Kidney (tissue), 14 donors: Measurements from ENCODE around the gene AHSG. TPM values are rescaled to one million over a fixed set of nuclear protein-coding genes. Genes with fewer than 3 reads are reported as not detected.
"Not testable (repeated sequence)": the region's sequence is repeated elsewhere in the genome, so short reads cannot be mapped to it uniquely, and the experiment has no call there.

Experiments
- DNase-seq, 5 donors: peaks; one replicate each; pipeline ENCODE4 v3.0.0-alpha.2; 2013 to 2020
- FAIRE-seq: peaks from 2 replicates; lab custom pipeline; 2012; peaks lifted over from hg19 to GRCh38; lab: Jason Lieb, UNC
- H3K27ac ChIP-seq, 2 donors: one replicate each; pipeline ENCODE4 v1.7.0; 2013; ENCODE audit warnings: low read depth in 2 of 2, low read length in 2 of 2, inconsistent platforms in 1 of 2
- H3K27me3 ChIP-seq: one replicate; pipeline ENCODE4 v1.7.1; 2013; ENCODE audit warnings: low read length, inconsistent platforms; ENCODE audit not compliant: control insufficient read depth, insufficient read depth
- H3K36me3 ChIP-seq, 3 donors: one replicate each; pipeline versions ENCODE4 v1.7.0 to v1.7.1; 2013; ENCODE audit warnings: low read length in 3 of 3, control low read depth in 1 of 3, inconsistent platforms in 1 of 3; ENCODE audit not compliant: insufficient read depth in 3 of 3, control insufficient read depth in 2 of 3
- H3K4me1 ChIP-seq, 3 donors: one replicate each; pipeline versions ENCODE4 v1.7.0 to v1.7.1; 2013; ENCODE audit warnings: low read length in 3 of 3, inconsistent platforms in 1 of 3, low read depth in 1 of 3; ENCODE audit not compliant: control insufficient read depth in 2 of 3, insufficient read depth in 2 of 3
- H3K4me3 ChIP-seq, 3 donors: one replicate each; pipeline versions ENCODE4 v1.7.0 to v1.8.1; 2013; ENCODE audit warnings: low read length in 3 of 3, control low read depth in 1 of 3, inconsistent platforms in 1 of 3
- H3K9ac ChIP-seq, 3 donors: one replicate each; pipeline versions ENCODE4 v1.7.0 to v1.7.1; 2013; ENCODE audit warnings: low read length in 3 of 3, control low read depth in 1 of 3, inconsistent platforms in 1 of 3
- H3K9me3 ChIP-seq, 3 donors: one replicate each; pipeline versions ENCODE4 v1.7.0 to v1.7.1; 2013; ENCODE audit warnings: low read length in 3 of 3, control low read depth in 1 of 3, inconsistent platforms in 1 of 3; ENCODE audit not compliant: control insufficient read depth in 2 of 3, insufficient read depth in 1 of 3
- CTCF ChIP-seq: IDR thresholded peaks from 3 replicates; pipeline ENCODE4 v1.5.1; 2012; ENCODE audit warnings: mild to moderate bottlenecking, moderate library complexity, borderline replicate concordance; ENCODE audit not compliant: insufficient read depth; ENCODE audit errors: extremely low read depth
- intact Hi-C: fragments of 100-400 bp; cut with DNase I; formaldehyde crosslinking; loops from one replicate; pipeline ENCODE4 v1.11.1; 2022
- polyA plus RNA-seq: library from polyadenylated mRNA; stranded (reverse); fragments of 350-450 nt; fragmentation: Illumina TruSeq; extraction: RNeasy Lipid Tissue Mini Kit (QIAGEN cat#74804); gene quantifications from one replicate; pipeline ENCODE4 v1.2.3, GENCODE V29; 2014; ENCODE audit warnings: low read depth, low replicate concordance; ENCODE audit not compliant: insufficient read depth
- total RNA-seq: library from RNA; stranded (reverse); fragmentation: NEBNext Ultra II Directional; extraction: Animal tissue kit (Norgen Biotek cat#: 25700); gene quantifications from one replicate; pipeline ENCODE4 v1.2.1, GENCODE V29; 2021
- donor health status: control.
- donor health status: control.
- donor health status: control.
- donor health status: control.
- donor health status: control.
- donor health status: DM: yes; HTN: yes; CAD: no.
- donor health status: Normal renal cell carcinoma (clear cell type).

AHSG gene
- total and polyA plus RNA-seq, 2 donors from 2014 or later = 0.34 TPM; not detected in 1

- DNase-seq (peak; percentile 95 to 97 (median 96)), FAIRE-seq (no peak)
- peaks cover 0 to 17% (median 0%) of the 10 kb centered on the region in 3 donors for H3K4me1 ChIP-seq
Observed at GRCh38 chr3:186567072-186567921, 45.6 kb upstream of the AHSG start, which contains the start of gene TBCCD1. Gene TBCCD1, minus strand, starts transcription at chr3:186567339. Its CDS starts 3,010 bp downstream, at chr3:186564329.

GRCh38 chr3:186569361-186569760 is 43.5 kb upstream of the AHSG start:
- peaks cover 0 to 17% (median 0%) of the 10 kb centered on the region in 3 donors for H3K4me1 ChIP-seq
- H3K36me3 ChIP-seq, H3K27ac ChIP-seq, H3K4me3 ChIP-seq, intact Hi-C loops, H3K27me3 ChIP-seq, FAIRE-seq, H3K9me3 ChIP-seq: not testable (repeated sequence)
- peak overlapping the region in 1 of 3 donors; percentile 99 for H3K9ac ChIP-seq
- DNase-seq = peak in 1 of 5 donors; percentile 52

More at GRCh38 chr3:186567072-186567921, 45.6 kb upstream of the AHSG start, which contains the start of gene TBCCD1:
- Histone ChIP-seq H3K36me3 (no peaks in the 10 kb centered on the region), H3K27me3 (no peaks in the 10 kb centered on the region), H3K9ac (peak within 1 kb of the TSS; percentile 78 to 87 (median 84)), H3K4me3 (peak within 1 kb of the TSS; percentile 79 to 93 (median 86)), H3K27ac (peak within 1 kb of the TSS; percentile 61 to 85), H3K9me3 (no peaks in the 10 kb centered on the region)
- no peak for TF ChIP-seq CTCF
- intact Hi-C loops = no loop called here

- no peak for FAIRE-seq
- intact Hi-C loops = no loop called here
- Histone ChIP-seq H3K4me3 (peak overlapping the region; percentile 77 to 98 (median 90)), H3K9ac (peak overlapping the region; percentile 5 to 99 (median 70)), H3K27me3 (no peaks in the 10 kb centered on the region), H3K36me3 (peaks cover 0 to 4% (median 2%) of the 10 kb centered on the region in 3 donors), H3K9me3 (no peaks in the 10 kb centered on the region), H3K4me1 (peaks cover 0 to 17% (median 0%) of the 10 kb centered on the region in 3 donors), H3K27ac (peak overlapping the region; percentile 52 to 56)
- TF ChIP-seq CTCF = no peak
- DNase-seq = peak in 1 of 5 donors; percentile 5
Observed at GRCh38 chr3:186569779-186570095, 43.1 kb upstream of the AHSG start.
